ENCODE measurements around the gene CHRNA9. TPM values are rescaled to one million over a fixed set of nuclear protein-coding genes. Genes with fewer than 3 reads are reported as not detected.
"Not testable (repeated sequence)": the region's sequence is repeated elsewhere in the genome, so short reads cannot be mapped to it uniquely, and the experiment has no call there.

The CHRNA9 gene, protein sequence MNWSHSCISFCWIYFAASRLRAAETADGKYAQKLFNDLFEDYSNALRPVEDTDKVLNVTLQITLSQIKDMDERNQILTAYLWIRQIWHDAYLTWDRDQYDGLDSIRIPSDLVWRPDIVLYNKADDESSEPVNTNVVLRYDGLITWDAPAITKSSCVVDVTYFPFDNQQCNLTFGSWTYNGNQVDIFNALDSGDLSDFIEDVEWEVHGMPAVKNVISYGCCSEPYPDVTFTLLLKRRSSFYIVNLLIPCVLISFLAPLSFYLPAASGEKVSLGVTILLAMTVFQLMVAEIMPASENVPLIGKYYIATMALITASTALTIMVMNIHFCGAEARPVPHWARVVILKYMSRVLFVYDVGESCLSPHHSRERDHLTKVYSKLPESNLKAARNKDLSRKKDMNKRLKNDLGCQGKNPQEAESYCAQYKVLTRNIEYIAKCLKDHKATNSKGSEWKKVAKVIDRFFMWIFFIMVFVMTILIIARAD
- not detected for total RNA-seq
- long read RNA-seq = 0 reads

DNA sequence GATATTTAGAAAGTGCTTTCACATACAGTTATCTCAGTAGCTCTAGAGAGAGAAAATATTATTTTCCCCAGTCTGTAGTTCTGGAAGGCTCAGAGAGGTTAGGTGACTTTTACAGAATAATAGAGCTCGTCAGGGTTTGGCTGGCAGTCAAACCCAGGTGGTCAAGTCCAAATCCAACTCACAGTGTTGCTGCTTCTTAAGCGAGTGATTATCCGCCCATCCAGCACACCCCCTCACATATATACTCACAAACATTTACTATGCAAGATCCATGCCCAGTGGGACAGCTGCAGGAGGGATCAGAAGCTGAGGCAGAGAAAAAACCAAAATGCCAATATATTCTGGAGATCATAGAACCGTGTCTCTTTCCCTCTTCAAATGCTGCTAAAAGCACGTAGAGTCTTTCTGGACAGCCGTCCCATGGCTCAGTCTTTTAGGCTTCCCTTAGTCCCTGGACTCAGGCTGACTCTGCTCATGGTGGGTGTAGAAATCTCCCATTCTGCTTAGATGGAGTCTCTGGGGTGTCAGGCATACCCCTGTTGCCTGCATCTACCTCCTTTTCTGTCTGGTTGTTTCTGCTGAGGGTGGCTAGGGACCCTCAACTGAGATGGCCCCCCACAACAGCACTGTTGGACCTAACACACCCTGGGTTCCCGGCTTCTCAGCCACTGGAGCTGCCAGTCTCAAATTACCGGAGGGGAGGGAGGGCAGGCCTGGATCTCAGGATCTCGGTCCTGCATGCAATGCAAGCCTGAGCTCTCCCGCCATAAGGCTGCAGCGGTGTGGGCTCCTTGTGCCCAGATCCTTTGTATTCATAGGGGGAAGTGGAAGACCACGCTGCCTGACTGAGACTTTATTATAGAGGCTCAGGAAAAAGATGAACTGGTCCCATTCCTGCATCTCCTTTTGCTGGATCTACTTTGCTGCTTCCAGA lies at the start of gene CHRNA9:
TSS of gene CHRNA9 (plus strand) at position 743 of the 934 bp plus-strand sequence. CDS start at position 878, 135 bp downstream.
- intact Hi-C loops (cut with DNase I) = no loop called here
- ATAC-seq (ENCODE audit: poor library complexity) = no peak
- no peak for DNase-seq

DNA sequence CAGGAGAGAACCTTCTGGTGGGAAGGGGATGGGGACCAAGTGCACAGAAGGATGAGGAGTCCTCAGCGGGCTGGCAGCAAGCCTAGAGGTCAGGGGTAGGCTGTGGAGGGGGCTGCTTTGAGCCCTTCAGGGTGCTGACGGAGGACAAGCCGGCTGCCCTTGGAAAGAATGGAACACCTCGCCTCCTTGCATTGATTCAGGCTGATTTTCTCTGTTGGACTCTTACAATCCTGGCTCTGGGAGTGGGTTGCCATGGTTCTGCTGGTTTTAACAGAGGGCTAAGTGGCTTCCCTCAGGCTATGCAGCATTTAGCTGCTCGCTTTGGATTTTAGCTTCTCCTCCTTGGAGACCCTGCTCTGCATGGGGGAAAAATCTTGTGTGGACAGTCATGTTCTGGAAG lies 49.4 kb upstream of the CHRNA9 start:
- intact Hi-C loops (cut with DNase I) = no loop called here
- no peak for ATAC-seq (ENCODE audit: poor library complexity)
- DNase-seq = no peak

DNA sequence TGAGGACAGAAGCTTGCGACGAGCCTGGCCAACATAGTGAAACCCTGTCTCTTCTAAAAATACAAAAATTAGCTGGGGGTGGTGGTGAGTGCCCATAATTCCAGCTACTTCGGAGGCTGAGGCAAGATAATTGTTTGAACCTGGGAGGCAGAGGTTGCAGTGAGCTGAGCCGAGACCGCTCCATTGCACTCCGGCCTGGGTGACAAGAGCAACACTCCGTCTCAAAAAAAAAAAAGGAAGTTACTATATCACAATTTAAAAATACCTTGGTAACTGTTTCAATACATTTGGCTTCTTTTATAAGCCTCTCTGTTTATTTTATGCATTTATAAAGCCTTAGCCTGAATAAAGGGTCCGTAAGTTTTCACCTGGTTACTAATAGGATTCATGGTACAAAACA lies 46.6 kb upstream of the CHRNA9 start:
- no peak for DNase-seq
- intact Hi-C loops (cut with DNase I) = no loop called here
- no peak for ATAC-seq (ENCODE audit: poor library complexity)

DNA sequence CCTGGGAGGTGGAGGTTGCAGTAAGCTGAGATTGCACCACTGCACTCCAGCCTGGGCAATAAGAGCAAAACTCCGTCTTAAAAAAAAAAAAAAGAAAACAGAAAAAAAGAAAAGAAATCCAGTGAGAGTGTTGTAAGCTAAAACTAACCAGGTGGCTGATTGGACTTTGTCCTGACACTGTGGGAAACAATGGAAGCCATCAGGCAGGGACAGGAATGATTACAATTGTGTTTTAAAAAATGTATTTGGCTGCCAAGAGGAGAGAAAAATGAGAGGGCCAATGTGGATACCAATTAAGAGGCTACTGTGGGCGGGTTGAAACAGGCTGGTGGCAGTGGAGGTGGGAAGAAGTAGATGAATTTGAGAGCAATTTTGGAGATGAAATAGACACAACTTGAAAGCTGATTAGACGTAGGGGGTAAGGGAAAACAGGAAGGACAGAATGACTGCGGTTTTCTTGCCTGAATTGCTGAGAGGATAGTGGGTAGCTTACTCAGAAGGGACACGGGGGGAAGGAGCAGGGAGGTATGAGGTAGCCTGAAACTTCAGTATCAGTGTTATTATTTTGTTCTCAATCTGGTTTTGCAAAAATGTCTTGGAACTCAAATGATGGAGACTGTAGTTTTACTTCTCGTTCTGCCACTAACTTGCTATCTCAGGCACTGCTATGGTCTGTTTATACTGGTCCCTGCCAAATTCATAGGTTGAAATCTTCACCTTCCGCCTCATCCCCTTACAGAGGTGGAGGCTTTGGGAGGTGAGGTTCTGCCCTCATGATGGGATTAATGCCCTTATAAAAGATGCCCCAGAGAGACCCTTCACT lies 45.6 kb upstream of the CHRNA9 start:
- intact Hi-C loops (cut with DNase I) = no loop called here
- ATAC-seq (ENCODE audit: poor library complexity) = no peak
- DNase-seq = no peak

DNA sequence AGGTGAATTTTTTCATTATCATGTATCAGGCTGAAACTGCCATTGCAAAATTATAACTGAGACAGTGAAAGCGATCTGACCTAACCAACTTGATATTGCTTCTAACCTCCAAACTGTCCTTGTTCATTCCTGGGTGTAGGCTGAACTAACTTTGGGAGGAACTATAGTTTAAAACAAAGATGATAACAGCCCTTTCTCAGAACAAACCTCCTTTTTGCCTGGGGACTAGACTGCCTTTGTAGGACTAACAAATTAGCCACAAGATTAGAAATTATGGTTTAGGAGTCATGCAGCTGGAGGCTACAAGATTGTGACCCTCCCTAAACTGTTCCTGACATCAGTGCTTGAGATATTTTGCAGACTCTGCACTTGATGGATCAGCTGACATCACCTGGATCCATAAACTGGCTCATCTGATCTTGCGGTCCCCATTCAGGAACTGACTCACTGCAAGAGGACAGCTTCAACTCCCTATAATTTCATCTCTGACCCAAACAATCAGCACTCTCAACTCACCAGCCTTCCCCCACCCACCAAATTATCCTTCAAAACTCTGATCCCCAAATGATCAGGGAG lies 44.4 kb upstream of the CHRNA9 start:
- intact Hi-C loops (cut with DNase I); ATAC-seq (ENCODE audit: poor library complexity); DNase-seq: not testable (repeated sequence)

DNA sequence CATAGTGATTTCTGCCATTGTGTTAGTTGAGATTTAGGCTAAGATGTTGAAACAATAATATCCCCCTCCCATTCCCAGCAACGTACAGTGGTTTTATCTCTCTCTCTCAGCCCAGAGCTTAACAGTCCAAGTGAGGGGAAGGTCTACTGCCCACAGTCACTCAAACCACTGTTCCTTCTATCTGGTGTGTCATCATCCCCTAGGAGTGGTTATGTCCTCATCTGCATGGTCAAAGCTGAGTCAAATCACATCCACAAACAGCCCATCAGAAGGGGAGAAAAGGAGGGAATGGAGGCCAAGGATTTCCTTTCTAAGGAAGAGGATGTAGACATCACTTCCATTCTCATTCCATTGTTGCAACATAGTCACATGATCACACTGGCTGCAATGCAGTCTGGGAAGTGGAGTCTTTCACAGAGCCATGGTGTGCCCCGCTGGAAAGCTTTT lies 42.8 kb upstream of the CHRNA9 start:
- no peak for DNase-seq
- intact Hi-C loops (cut with DNase I) = no loop called here
- no peak for ATAC-seq (ENCODE audit: poor library complexity)

DNA sequence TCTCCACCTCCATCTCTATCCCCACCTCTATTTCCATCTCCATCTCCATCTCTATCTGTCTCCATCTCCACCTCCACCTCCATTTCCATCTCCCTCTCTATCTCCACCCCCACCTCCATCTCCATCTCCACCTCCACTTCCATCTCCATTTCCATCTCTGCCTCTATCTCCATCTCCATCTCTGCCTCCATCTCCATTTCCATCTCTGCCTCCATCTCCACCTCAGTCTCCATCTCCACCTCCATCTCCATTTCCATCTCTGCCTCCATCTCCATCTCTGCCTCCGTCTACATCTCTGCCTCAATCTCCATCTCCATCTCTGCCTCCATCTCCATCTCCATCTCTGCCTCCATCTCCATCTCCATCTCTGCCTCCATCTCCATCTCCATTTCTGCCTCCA lies 40.8 kb upstream of the CHRNA9 start:
- DNase-seq (no peak), ATAC-seq (ENCODE audit: poor library complexity) (no peak)
- intact Hi-C loops (cut with DNase I) = no loop called here

DNA sequence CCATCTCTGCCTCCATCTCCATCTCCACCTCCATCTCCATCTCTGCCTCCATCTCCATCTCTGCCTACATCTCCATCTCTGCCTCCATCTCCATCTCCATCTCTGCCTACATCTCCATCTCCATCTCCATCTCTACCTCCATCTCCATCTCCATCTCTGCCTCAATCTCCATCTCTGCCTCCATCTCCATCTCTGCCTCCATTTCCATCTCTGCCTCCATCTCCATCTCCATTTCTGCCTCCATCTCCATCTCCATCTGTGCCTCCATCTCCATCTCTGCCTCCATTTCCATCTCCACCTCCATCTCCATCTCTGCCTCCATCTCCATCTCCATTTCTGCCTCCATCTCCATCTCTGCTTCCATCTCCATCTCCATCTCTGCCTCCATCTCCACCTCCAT lies 40.1 kb upstream of the CHRNA9 start:
- ATAC-seq (ENCODE audit: poor library complexity); intact Hi-C loops (cut with DNase I): not testable (repeated sequence)

DNA sequence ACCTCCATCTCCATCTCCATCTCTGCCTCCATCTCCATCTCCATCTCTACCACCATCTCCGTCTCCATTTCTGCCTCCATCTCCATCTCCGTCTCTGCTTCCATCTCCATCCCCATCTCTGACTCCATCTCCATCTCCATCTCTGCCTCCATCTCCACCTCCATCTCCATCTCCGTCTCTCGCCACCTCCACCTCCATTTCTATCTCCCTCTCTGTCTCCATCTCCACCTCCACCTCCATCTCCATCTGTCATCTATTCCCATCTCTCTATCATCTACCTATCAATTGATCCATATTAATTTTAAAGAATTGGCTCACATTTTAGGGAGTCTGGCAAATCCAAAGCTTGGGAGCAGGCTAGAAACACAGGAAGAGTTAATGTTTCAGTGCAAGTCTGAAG lies 39.6 kb upstream of the CHRNA9 start:
- intact Hi-C loops (cut with DNase I) = no loop called here
- no peak for ATAC-seq (ENCODE audit: poor library complexity)
- DNase-seq = no peak

More for the DNA sequence above, 40.1 kb upstream of the CHRNA9 start:
- not testable (repeated sequence) for DNase-seq

DNA sequence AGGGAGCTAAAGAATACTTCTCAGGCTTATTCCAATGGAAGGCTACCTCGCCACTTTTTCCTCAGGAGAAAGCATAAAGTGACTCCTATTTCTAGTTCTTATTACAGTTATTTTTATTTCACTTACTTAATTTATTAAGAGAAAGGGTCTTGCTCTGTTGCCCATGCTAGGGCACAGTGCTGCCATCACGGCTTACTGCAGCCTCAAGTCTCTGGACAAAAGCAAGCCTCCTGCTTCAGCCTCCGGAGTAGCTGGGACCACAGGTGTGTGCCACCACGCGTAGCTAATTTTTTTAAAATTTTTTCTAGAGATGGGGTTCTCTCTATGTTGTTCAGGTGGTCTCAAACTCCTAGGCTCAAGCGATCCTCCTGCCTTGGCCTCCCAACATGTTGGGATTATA lies 36.0 kb upstream of the CHRNA9 start:
- intact Hi-C loops (cut with DNase I) = no loop called here
- DNase-seq (no peak), ATAC-seq (ENCODE audit: poor library complexity) (no peak)

DNA sequence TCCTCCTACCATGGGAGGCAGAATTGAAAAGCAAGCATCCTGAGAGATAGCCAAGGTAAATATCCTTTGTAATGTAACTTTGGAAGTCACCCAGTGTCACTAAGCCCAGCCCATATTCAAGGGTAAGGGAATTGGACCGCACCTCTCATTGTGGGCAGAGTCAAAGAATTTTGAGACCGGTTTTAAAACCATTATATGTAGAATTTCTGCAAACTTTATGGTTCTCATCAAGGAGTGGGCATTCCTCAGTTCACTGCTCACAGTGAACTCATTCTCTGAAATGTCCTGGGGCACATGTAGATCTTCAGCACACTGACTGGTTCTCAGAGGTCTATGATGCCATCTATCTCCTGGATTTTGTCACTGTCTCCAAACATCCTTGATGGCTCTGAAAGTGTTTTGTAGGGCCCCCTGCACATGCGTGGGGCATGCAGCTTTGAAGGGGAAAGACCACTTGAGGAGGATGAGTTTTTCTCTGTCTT lies 35.3 kb upstream of the CHRNA9 start:
- intact Hi-C loops (cut with DNase I) = no loop called here
- ATAC-seq (ENCODE audit: poor library complexity) (no peak), DNase-seq (no peak)

DNA sequence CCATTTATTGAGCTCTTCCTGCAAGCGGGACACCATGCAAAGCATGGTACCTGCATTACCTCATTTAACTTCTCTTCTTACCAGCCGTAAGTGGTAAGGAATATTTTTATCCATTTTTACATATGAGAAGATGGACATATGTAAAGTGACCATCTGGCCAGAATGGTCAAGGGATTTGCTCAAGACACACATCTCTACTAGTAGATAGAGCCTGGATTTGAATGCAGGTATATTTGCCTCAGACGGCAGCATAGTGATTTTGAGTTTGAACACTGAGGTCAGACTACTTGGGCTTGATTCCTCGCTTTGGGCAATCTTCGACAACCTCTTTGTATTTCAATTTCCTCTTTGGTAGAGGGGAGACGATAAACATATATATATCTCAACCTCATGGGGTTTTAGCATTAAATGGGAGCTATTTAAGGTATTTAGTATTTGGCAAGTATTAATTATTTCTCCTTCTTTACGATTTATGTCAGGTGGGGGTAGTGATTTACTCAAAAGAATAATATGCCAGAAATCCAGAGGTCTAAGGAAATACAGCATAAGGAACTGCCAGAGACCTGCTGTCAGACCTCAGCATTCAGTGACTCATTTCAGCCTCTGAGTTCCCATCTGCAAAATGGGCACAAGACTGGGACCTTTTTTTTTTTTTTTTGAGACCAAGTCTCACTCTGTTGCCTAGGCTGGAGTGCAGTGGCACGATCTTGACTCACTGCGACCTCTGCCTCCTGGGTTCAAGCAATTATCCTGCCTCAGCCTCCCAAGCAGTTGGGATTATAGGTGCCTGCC lies 34.6 kb upstream of the CHRNA9 start:
- DNase-seq = no peak
- ATAC-seq (ENCODE audit: poor library complexity) = no peak
- intact Hi-C loops (cut with DNase I) = no loop called here

DNA sequence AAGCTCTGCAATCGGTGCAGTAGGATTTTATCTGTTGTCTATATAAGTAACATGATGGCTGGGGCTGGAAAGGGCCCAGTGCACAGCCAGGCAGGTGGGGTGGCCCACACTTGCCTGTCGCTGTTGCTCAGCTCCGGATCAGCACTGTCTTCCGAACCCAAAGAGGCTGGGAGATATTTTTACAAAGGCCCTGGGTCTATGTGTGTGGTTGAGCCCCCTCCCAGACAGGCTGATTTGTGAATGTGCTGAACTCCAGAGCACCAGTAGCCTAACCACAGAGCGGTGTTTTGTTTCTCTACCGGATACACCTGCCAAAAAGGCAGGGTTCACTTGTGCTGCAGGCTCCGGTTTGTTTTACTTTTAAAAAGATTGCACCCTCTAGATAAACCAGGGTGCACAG lies 33.5 kb upstream of the CHRNA9 start:
- ATAC-seq (ENCODE audit: poor library complexity) = no peak
- intact Hi-C loops (cut with DNase I) = no loop called here

DNA sequence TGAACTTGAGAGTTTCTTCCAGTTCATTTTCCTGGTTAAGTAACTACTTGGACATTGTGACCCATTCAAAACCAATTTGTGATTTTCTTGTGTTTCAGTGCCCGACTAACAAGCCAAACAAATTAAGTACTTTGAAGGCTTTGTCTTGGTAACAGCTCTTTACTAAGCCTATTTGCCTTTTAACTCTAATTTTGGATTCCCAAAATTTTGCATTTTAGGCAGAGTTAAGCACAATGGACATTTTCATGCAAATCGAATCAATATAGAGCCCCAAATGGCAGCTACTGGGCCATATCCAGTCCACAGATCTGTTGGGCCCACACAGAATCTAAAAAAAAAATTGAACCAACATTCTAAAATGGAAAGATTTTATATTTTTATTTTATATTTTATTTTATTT lies 31.4 kb upstream of the CHRNA9 start:
- DNase-seq = no peak
- no peak for ATAC-seq (ENCODE audit: poor library complexity)
- intact Hi-C loops (cut with DNase I) = no loop called here

More for the DNA sequence above, 33.5 kb upstream of the CHRNA9 start:
- DNase-seq = no peak

DNA sequence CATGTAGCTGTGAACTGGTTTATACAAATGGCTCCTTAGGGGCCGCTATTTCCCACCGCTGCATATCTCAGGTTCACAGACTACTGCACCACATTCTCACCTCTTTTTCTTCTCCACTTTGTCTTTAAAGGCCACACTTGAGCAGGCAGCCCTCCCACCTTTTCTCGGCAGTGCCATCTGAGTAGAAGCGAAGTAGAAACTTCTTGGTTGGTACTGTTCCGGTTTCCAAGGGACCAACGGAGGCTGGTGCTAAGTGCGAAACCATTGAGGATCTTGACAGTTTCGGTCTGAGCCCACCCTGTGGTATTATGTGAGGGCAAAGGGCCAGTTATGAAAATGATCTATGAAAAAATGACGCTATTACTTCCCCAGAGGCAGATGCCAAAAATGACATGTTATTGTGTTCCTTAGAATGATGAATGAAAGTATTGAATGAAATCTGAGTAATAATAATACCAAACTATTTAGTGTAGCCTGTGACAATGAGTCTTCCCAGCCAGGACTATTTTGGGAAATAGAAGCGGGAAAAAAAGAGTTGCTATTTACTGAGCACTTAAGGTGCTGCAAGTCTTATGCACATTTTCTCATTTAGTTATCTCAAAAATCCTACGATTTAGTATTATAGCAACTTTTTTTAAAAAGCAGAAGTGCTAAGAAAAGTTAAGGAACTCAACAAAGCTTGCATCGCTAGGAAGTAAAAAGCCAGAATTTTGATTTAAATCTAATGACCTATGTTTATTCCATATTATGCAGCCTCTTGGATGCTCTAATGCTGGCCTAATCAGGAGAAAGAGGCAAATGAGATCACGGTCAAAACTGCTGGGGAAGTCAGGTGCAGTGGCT lies 29.6 kb upstream of the CHRNA9 start:
- DNase-seq = no peak
- no peak for ATAC-seq (ENCODE audit: poor library complexity)
- intact Hi-C loops (cut with DNase I) = no loop called here

DNA sequence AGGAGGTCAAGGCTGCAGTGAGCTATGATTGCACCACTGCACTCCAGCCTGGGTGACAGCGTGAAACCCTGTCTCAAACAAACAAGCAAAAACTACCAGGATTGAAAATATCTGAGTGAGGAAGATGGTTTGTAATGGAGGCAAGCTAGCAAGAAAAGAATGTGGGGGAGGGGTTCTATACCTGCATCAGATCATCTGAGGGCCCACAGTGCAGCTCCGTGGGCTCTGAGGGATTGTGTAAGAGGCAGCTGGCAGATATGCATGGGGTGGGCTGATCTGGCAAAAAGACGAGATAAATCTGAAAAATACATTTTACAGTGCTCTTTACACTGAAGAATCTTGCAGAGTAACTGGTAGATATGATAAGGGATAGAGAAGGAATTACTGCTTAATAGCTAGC lies 28.9 kb upstream of the CHRNA9 start:
- intact Hi-C loops (cut with DNase I) = no loop called here
- ATAC-seq (ENCODE audit: poor library complexity) (no peak), DNase-seq (no peak)

DNA sequence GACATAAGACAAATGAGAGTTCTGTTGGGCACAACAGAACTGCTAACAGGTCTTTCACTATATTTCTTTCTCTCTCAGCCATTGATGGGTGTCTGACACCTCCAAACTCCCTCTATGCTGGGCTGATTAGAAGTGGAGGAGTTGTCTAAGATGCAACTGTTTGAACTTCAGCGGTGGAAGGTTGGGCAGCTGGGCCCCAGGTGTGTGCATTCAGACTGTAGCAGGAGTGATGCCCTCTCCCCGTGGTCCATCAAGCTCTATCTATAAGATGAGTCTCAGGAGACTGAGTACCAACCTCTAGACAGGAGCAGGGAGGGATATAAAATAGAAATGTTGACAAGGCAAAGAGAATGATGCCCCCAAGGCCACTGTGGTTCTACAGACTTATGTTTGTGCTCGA lies 28.2 kb upstream of the CHRNA9 start:
- ATAC-seq (ENCODE audit: poor library complexity) (no peak), DNase-seq (no peak)
- intact Hi-C loops (cut with DNase I) = no loop called here
